Measurements from ENCODE around the gene TMC2.

TMC2 gene

DNA sequence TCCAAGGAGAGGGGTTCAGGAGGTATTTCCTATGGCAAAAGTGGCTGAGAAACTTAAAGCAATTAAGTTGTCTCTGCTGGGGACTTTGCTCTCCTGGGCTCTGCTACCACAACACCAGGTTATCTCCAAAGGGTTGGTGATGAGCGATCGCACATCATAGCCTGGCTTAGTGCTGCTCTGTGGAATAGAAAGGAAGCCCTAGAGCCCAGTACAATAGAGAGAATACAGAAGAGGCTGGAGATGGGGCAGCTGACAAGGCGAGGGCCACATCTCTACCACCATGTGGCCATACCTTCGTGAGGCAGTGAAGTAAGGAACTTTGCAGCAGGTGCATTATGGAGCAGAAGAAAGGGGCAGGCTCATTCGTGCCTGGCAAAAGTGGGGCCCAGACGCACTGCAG lies 8.6 kb upstream of the TMC2 start:
- DNase-seq, result no peak

DNA sequence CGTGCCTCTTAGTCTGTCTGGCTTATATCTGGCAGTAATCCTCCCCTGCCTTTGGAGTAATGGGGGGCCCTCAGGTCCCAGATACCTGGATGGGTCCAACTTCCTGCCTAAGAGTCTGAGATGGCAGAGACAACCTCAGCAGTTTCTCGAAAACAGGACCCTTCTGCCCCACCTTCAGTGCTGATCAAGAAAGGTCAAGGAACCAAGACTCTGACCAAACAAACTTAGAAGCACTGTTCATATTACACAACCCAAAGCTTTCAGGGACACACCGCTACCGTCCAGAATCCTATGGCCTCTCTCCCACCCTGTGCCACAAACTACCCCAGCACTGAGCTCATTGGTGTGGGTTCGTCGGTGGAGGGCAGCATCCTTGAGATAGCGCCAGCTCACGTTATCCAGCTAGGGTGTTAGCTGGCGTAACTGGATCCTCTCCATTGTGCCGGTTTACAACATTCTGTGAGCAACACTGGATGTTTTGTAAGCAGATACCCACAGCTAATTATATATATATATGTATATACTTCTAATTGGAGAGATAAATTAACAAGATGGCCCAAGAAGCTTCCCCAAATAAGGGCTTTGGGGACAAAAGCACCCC lies 7.6 kb upstream of the TMC2 start:
- no peak for DNase-seq

DNA sequence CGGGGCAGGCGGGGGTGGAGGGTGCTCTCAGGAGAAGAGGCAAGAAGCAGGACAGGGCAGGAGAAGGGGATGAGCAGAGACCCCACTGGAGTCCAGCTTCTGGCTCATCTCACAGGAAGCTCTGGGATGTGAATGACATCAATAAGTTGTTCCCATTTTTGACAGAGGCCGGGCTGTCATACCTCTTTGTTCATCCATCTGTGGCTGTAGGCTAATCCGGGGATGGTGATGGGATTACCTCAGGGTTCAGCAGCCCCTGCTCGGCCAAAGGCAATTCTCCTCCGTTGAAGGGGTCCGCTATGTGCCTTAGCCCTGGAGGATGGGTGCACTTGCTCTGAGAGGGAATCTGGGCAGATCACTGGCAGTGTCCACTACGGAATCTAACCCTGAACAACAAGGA lies 3.3 kb upstream of the TMC2 start:
- DNase-seq, result no peak

DNA sequence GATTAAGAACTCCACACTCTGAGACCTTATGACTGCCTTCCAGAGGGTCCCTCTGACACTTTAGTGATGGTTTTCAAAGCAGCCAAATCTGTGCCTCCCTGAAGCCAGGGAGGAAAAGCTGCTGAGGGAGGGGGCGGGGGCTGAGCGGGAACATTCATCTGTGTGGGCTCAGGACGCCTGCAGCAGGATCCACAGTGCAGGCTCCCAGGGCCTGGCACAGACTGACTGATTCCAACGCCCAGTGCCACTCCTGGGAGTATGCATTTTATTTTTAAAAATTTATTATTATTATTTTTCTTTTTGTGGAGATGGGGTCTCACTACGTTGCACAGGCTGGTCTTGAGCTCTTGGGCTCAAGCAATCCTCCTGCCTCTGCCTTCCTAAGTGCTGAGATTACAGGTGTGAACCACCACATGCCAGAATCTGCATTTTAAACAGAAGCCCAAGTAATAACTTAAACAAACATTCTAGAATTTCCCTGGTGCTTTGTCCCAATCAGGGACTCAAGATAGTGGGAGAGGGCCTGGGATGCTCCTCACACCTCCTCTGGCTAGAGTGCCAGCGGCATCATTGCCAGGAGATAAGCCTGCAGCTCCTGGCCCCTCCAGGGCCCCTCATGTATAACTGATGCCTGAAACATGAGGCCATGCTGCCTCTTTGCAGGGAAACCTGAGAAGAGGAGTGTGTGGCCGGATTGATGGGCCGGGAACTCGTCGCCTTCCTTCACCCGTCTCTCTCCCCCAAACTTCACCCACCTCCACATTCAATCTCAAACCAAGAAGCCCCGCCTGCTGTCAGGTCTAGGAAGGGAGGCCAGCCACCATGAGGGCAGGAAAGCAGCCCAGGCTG lies 438 bp upstream of the TMC2 start:
- no peak for DNase-seq

DNA sequence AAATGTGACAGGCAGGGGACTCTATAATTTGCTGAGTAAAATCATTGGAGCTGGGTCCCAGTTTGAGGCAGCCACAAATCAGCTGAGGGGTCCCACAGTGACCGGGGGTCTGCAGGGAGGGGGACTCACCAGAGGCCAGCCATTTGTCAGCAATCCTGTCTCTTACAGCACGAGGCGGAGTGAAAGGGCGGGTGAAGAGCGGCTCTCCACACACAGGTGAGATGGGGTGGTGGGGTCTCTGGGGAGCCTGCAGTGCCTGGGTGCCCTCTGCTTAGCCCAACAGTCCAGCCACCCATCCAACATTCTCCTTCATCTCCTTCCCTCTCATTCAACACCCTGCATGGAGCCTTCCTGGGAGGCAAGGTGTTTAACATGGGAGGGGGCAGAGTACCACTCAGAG lies 728 bp downstream of the TMC2 start:
- no peak for DNase-seq

DNA sequence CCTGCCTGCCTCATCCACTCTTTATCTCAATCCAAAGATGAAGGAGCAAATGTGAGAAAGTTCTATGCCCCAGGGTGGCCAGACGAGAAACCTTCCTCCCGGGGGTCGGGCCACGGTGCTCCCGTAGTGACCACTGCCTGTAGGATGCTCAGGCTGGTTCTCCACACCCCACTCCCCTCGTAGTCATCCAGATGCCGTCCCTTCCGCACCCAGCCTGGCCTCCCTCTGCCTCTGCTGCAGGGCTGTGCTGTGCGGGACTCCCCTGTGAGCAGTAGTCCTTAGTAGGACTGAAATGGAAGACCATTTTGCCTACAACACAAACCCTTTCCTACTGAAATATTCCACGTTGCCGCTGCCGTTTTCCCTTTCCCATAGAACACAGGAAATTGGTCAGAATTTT lies 2.0 kb downstream of the TMC2 start:
- DNase-seq, result no peak

DNA sequence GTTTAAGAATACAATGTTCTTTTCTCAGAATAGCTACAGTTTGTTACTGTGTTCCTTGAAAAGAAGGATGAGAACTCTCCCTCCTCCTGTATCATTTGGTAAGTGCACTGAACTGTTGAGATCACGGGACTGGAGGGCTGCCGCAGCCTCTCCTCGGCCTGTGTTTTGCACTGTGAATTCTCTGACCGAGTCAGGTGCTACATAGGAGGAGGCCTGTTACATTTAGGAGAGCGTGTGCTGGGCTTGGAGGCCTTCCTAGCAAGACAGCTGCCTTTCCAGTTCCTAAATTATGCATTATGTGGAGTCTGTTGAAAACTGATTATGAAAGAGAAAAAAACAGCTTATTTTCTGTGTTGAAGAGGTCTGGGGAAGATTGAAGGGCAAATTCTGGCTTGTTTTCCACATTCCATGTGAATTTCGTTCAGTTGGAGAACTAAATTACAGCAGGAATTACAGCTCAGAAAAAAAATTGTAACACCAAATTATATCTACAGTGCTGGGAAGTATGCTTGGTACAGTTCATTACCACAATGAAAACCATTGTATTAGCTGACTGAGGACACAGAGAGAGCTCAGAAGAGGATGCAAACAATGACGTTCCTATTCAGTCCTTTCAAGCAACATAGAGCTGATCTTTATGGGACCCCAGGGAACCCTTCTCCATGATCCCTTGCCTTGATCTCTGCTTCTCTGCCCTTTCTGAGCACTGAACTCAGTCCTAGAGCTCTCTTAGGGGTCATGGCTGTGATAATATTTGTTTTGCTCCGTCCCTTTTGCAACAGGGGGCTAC lies 2.8 kb downstream of the TMC2 start:
- DNase-seq, result no peak

DNA sequence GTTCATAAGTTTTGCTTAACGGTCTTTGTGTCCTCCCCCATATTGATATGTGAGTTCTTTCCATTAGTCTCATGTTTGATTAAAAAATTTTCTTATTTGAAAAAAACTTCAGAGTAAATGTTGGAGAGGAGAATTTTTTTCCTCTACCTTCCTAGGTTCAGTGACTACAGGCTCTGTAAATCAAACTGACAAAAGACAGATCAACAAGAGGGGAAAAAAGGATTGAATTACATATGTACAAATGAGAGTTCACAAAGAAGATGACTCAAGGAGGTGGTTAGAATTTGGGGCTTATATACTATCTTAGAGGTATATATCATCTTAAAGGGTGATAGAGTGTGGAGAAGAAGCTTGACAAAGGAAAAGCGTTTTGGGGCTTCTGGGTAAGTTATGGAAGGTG lies 5.6 kb downstream of the TMC2 start:
- DNase-seq, result no peak

DNA sequence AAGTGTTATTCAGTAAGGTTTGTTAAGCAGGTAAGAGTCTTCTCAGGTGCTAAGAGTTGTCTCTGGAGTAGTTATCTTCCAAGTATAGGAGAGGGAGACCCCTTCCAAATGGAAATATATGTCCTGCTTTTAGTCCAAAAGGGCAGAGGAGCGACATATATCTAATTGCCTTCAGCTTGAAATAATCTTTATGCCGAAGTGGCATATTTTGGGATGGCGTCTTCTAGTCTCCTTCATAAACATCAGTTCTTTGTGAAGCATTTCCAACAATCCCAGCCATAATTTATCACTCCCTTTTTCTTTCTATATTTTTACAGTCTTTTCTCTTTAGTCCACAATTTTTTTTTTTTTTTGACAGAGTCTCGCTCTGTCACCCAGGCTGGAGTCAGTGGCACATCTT lies 6.0 kb downstream of the TMC2 start:
- DNase-seq, result no peak

DNA sequence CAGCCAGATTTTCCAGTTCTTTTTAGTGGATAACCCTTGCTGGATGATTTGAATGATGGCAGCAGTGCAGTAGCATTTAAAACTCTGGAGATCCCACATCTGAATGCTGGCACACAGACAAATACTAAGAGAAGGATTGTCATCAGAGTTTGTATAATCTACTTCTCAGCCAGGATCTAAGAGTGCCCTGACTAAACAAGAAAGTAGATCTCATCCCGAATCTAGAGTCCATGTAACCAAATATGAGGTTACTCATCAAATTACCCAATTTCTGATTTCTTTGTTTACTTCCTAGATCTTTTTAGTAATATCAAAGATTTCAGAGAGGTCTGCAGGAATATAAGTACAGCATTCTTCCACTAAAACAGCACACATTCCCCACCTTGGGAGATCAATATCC lies 7.8 kb downstream of the TMC2 start:
- no peak for DNase-seq

DNA sequence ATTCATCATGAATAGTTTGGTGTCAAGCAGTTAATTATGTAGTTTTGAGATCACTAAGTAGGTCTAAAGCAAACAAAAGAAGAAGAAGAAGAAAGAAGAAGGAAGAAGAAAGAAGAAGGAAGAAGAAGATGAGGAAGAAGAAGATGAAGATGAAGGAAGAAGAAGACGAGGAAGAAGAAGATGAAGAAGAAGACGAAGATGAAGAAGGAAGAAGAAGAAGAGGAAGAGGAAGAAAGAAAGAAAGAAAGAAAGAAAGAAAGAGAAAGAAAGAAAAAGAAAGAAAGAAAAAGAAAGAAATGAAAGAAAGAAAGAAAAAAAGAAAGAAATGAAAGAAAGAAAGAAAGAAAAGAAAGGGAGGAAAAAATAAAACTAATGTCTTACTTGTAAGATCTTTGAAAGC lies 9.2 kb downstream of the TMC2 start:
- no peak for DNase-seq

DNA sequence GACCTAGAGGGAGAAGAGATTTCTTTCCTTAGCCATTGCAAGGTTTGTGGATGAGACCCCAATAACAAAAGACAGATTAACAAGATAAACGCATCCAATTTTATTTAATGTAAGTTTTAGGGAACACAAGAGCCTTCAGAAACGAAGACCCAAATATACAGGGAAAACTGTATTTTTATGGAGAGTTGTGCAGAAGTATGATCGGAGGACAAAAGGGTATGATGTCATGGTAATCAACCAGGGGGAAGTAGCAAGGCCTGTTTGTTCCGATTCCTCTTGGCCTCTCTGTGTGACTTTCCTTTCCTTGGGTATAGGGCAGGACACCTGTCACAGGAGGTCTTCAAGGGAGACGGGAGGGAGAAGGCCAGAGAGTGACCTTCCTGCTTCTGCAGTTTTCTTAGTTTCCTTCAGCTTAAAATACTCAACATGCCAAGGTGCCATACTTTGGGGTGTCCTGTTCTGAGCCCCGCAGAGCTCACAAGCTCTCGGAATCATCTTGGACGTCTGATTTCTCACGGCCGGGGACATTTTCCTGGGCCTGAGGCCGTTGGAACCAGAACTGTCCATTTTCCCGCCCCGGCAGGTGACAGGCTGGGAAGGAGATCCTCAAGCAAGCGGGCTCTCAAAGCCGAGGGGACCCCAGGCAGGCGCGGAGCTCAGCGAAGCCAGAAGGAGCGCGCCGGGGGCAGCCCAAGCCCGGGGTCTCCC lies 21.7 kb downstream of the TMC2 start:
- DNase-seq, result no peak

DNA sequence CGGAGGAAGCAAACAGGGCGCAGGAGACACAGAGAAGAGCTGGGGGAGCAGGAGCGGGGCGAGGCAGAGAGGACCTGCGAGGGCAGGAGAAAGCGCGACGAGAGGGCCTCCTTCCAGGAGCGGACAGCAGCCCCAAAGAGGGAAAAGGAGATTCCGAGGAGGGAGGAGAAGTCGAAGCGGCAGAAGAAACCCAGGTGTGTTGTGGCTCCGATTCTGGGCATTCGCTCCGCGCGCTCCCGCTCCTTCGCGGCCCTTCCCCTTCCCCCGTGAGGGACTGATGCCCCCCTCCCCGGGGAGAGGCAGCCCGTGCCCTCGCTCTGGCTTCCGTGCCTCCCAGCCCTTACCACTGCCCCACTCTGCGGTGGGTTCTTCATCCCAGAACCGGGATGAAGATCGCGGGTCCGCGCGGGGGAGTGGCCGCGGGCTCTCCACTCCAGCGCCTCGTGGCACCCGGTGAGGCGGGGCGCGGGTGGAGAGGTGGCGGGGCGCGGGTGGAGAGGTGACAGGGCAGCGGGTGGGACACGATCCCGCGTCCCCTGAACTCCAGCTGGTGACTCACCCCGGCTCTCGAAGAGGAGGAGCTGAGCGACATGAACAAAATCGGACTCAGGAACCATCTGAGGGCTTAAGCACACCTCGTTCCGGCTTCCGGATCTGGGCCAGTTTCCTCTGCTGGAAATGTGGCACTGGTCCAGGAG lies 22.4 kb downstream of the TMC2 start:
- no peak for DNase-seq

DNA sequence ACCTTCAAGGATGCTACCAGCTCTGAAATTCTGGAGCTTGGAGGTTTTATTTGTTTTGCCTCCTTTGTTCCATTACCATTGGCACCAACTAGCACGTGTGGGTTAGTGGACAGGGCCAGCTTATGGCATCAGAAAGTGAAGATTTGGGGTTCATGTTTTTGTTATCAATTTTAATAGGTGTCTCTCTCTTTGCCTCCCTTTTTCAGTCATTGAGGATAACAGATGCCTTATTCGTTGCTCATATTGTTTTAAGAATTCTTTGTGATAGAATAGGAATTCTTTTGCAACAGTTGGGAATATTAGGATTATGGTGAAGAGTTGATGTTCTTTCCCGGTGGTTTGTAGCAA lies 22.9 kb downstream of the TMC2 start:
- DNase-seq, result no peak

DNA sequence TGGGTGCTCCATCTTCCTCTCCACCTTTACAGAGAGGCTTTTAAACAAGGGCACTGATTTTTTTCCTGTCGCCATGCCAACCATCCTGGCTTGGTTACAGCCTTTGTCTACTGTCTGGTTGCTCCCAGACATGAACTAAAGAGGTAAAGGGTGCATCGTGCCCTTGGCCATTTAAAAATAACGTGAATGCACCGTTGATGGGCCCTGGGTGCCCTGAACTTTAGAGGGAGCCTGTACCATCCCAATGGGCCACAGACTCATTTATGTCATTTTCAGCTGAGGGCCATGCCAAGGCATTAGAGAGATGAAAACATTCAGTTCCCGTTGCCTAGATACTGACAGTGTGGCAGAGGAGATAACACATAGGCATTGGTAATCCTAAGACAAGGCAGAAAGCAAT lies 23.3 kb downstream of the TMC2 start:
- DNase-seq, result no peak

DNA sequence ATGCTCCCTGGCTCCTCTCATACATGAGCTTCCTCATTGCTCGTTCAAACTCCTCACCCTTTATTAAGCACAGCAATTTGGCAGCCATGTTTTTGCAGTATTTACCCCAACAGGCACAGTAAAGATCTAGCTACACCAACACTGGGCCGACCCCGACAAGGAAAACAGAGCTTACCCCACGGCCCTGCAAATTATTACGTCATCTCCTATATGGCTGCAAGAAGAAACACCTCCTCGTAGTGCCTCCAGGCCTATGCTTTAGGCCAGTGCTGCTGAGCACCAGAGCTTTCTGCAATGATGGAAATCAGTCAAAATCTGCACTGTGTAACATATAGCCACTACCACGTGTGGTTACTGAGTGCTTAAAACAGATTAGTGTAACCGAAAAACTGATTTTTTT lies 26.7 kb downstream of the TMC2 start:
- no peak for DNase-seq

DNA sequence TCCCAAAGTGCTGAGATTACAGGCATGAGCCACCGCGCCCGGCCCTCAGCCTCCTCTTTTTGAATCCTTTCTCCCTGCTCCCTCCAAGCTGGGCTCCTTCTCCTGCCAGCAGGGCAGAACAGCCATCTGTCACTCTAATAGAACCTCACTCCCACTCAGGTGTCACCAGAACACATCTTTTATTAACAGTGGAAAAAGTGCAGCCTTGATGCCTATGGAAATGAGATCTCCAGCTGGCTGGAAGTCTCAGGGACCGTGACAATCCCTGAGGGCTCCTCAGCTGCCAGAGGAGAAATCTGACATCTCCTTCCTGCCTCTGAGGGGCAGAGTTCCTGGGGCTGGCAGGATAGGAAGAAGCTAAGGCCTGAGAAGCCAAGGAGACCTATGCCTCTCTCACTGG lies 28.0 kb downstream of the TMC2 start:
- DNase-seq, result no peak

DNA sequence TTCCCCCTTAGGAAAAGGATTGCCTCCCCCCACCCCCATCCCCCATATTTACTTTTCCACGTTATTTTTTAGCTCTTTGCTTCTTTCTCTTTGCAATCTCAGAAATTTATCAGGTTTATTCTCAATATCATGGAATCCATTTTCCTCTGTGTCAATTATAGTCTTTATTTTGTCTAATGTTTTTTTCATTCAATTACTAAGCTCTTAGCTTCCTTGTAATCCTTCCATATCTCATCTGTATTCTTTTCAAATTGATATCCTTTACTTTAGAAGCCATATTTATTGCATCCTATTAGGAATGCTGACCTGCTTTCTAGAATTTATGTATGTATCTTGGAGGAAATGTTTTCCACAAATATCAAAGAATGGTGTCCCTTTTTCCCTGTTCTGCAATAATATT lies 39.3 kb downstream of the TMC2 start:
- no peak for DNase-seq

DNA sequence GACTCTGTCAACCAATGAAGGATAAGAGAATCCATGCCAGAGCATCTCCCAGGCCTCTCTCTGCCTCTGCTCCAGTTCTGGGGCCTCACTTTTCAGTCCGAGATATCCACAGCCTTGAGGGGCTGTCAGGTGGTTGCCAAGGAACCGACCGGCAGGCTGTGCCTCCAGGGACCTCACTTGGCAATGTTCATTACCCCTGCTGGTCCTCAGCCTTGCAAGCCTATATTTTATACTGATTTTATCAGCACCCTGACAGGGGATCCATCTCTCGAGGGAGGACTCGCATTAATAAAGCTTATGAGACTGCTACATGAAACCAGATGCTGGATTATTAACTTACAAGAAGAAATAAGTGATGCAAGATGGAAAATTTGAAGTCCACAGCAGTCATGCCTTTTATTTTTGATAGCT lies 39.9 kb downstream of the TMC2 start:
- no peak for DNase-seq

DNA sequence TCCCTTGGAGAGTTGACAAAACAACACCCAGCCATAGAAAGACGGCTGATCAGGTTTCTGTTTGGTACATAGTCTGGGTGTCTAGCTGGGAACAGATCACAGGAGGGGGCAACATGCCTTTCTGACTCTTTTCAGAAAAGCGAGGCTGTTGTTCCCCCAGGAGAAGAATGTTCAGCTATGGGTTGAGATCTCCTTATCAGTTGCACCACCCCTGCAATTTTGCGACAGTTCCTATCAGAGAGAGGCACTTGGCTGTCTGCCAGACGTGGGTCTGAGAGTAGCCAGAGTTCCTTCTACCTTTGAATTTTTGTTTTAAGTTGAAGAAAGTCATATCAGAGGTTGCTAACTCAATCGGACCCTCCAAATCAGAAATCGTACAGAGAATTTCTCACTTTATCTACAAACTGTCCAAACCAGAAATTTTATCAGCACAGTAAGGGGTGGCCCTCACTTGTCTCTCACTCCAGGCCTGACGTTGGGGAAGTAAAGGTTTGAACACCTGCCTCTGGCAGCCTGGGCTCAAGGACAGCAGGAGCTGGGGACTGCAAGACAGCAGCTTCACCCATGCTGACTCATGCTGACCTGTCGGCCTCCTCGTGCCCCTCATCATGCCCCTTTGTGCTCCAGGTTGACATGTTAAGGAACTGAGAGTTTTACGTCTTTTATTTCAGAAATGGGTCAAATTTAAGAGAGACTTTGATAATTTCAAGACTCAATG lies 42.3 kb downstream of the TMC2 start:
- DNase-seq, result no peak

DNA sequence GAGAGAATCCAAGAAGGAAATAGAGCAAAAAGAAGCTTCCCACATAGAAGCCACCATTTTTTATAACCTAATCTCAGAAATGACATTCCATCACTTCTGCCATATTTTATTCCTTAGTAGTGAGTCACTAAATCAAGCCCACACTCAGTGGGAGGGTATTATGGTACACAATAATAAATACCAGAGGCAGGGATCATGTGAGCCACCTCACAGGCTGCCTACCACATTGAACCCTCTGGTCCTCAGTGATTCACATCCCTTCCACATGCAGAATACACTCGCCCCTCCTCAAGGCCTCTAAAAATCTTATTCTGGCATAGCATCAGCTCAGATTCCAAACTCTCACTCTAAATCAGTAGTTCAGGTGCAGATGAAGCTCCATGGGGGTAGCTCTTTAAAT lies 49.4 kb downstream of the TMC2 start:
- DNase-seq, result no peak

DNA sequence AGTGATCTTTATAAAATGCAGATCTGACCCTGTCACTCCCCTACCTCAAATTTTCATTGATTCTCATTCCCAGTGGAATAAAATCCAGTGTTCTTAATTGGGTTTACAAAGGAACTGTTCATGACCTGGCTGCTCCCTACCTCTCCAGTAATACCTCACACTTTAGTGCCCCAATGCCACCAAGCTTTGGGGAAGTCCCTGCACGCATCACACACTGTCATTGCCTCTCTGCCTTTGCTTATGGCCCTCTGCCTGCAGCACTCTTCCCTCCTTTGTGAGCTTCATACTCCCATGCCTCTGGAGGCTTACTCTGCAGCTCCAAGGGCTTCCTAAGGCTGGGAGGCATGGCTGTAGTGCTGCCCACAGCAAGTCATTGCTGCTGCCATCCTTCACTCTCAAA lies 57.4 kb downstream of the TMC2 start:
- no peak for DNase-seq

Data from activated T-cell treated with anti-CD3 and anti-CD28 coated beads for 4 hours (primary cell).